Measurements from ENCODE around the gene MAD1L1.

Gene MAD1L1

GRCh38 chr7:2142386-2142785 lies 90.4 kb downstream of the MAD1L1 start:
- TF ChIP-seq, protein P1, sequence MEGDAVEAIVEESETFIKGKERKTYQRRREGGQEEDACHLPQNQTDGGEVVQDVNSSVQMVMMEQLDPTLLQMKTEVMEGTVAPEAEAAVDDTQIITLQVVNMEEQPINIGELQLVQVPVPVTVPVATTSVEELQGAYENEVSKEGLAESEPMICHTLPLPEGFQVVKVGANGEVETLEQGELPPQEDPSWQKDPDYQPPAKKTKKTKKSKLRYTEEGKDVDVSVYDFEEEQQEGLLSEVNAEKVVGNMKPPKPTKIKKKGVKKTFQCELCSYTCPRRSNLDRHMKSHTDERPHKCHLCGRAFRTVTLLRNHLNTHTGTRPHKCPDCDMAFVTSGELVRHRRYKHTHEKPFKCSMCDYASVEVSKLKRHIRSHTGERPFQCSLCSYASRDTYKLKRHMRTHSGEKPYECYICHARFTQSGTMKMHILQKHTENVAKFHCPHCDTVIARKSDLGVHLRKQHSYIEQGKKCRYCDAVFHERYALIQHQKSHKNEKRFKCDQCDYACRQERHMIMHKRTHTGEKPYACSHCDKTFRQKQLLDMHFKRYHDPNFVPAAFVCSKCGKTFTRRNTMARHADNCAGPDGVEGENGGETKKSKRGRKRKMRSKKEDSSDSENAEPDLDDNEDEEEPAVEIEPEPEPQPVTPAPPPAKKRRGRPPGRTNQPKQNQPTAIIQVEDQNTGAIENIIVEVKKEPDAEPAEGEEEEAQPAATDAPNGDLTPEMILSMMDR (IDR thresholded peaks at IDR 0.05; ENCODE audit: low read length, missing control alignments) = no peak
- no peak overlapping the region for H3K4me3 ChIP-seq (replicated peaks; ENCODE audit: low read depth, low read length)

DNA sequence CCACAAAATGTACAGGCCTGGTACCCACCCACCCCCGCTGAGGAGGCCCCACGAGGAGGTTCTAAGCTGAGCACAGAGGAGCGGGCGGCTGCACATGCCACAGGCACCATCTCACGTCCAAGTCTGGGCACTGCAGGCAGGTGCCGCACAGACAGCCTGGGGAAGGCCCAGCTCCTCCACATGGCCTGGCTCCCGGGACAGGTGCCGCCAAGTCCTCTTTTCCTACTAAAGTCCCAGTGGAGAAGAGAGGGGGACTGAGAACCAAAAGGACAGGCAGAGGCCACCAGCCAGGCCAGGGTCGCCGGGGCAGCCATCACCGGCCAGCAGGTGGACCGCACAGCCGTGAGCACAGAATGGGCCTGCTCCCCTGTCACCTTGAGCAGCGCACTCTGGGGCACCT lies 91.1 kb downstream of the MAD1L1 start:
- no peak overlapping the region for H3K4me3 ChIP-seq (replicated peaks; ENCODE audit: low read depth, low read length)
- TF ChIP-seq, protein P1 (IDR thresholded peaks at IDR 0.05; ENCODE audit: low read length, missing control alignments) = no peak
- no peak for DNase-seq (ENCODE audit: low read depth)

More at GRCh38 chr7:2142386-2142785, 90.4 kb downstream of the MAD1L1 start:
- DNase-seq (ENCODE audit: low read depth) = no peak

DNA sequence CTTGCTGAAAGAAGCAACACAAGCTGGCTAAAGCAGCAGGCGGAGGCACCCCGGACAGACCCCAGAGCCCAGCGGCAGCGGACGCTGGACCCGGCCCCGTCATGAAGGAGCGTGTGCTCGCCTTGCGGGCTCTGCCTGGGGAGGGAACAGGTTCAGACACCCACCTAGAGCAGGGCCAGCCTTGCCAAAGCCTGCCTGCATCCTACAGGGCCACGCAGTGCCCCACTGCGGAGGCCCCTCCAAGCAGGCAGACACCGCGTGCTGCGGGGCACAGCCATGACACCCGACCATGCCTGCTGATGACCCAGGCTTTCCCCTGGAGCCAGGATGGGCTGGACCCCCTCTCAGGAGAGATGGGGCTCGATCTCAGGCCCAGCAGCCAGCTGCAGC lies 91.7 kb downstream of the MAD1L1 start:
- no peak for DNase-seq (ENCODE audit: low read depth)

DNA sequence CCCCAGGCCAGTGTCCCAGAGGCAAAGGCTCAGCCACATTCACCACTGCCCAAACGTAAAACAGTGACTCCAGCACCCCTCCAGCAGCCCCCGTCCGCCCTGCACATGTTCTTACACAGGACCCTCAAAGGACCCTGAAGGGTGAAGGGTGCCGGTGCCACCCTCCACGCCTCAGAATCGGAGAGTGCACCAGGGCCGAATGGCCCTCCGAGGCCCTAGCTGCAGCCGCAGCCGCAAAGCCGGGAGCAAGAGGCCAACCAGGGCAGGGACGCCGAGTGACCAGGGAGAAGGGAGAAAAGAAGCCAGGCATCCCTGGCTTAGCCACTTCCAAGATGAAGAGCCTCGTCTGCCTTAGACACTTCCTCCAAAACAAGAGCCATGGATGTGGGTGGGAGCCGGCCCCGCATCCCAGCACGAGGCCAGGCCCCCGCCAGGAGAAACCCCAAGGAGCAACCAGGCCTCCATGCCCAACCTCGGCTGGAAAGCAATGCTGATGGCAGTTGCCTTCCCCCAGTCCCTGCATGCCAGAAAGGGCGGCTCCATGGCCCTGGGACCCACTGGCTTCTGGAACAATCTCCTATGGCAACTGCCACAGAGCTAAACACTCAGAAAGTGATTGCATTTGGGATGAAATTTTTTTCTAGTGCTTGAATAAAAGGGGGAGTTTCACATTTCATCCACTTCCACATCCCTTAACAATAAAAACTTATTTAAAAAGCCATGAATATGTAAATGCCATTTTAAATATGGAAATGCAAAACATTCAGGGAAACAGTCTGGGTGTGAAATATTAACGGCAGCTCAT lies 92.3 kb downstream of the MAD1L1 start:
- TF ChIP-seq, protein P1 (IDR thresholded peaks at IDR 0.05; ENCODE audit: low read length, missing control alignments) = no peak
- no peak for DNase-seq (ENCODE audit: low read depth)
- H3K4me3 ChIP-seq (replicated peaks; ENCODE audit: low read depth, low read length) = no peak overlapping the region

More for the DNA sequence above, 91.7 kb downstream of the MAD1L1 start:
- no peak overlapping the region for H3K4me3 ChIP-seq (replicated peaks; ENCODE audit: low read depth, low read length)
- TF ChIP-seq, protein P1 (IDR thresholded peaks at IDR 0.05; ENCODE audit: low read length, missing control alignments) = no peak

DNA sequence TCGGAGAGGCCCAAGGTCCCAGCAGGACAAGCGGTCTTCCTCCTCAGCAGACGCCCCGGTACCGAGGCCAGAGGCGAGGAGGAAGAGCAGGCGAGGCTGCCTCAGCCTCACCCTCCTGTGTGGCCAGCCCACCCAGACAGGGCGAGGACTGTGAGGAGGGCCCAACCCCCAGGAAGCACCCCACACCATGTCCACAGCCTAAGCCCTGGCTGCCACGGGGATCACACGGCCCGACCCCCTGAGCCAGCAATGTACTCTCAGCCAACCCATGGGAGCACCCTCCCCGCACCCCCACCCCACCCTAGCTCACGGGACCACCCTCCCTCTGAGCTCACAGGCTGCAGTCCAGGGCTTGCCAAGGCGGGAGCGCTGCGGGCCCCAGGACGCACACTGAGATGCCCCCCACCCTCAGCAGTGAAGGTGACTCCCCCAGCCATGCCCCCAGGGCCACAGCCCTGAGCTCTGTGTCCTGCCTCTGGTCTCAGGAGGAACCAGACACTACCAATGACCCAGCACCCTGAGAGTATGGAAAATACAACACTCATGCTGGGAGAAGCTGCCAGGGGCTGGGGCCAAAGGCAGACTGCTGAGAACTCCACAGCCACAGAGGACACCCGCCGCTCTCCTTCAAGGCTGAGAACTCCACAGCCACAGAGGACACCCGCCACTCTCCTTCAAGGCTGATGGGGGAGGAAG lies 93.6 kb downstream of the MAD1L1 start:
- no peak for DNase-seq (ENCODE audit: low read depth)
- TF ChIP-seq, protein P1 (IDR thresholded peaks at IDR 0.05; ENCODE audit: low read length, missing control alignments) = no peak
- H3K4me3 ChIP-seq (replicated peaks; ENCODE audit: low read depth, low read length) = no peak overlapping the region

- DNase-seq (ENCODE audit: low read depth) = no peak
- no peak overlapping the region for H3K4me3 ChIP-seq (replicated peaks; ENCODE audit: low read depth, low read length)
- TF ChIP-seq, protein P1 (IDR thresholded peaks at IDR 0.05; ENCODE audit: low read length, missing control alignments) = no peak
These were observed 94.5 kb downstream of the MAD1L1 start for GRCh38 chr7:2138146-2138765.
